ENCODE measurements around the gene IL1RAP.

IL1RAP gene

DNA sequence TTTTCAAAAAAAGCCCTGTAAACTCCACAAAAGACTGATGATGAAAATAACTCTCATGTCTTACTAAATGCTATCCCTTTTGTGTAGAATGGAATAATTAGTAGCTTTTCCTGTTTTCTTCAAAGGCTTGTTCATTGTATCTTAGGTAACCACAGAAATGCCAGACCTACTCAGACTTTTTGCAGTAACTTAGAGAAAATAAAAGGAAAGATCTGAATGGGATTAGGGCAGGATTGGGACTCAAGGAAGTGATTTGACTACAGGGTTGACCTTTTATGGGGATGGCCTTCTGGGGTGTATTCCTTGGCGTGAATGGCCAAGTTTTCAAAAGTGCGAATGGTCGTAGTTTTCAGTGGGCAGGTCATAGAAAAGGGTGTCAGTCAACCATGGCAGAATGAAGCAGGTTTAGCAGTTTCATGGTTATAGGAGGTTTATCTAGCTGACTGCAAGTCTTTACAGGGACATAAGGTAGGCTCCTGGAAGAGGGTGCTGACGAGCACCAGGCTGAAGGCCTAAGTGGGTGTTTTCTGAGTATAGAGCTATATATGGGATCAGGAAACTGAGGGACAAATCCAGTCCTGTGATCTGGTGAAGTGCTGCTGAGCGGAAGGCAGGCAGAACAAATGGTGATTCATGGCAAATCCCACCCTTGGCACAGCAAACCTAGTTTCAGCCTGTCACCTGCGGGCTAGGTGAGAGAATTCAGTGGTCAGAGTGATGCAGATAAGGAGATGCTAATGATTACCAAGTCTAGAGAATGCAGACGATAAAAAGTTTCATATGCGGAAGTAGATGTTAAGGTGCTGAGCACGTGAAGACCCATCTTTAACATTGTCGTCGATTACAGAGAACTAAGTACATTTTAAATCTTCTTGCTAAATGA is 46.4 kb downstream of the IL1RAP start:
- in situ Hi-C loops (cut with MboI; ENCODE audit: low pct_unique_long_range_greater_than_20kb, low sequenced_read_pairs, unreplicated experiment) = no loop called here
- TF ChIP-seq, protein P1, sequence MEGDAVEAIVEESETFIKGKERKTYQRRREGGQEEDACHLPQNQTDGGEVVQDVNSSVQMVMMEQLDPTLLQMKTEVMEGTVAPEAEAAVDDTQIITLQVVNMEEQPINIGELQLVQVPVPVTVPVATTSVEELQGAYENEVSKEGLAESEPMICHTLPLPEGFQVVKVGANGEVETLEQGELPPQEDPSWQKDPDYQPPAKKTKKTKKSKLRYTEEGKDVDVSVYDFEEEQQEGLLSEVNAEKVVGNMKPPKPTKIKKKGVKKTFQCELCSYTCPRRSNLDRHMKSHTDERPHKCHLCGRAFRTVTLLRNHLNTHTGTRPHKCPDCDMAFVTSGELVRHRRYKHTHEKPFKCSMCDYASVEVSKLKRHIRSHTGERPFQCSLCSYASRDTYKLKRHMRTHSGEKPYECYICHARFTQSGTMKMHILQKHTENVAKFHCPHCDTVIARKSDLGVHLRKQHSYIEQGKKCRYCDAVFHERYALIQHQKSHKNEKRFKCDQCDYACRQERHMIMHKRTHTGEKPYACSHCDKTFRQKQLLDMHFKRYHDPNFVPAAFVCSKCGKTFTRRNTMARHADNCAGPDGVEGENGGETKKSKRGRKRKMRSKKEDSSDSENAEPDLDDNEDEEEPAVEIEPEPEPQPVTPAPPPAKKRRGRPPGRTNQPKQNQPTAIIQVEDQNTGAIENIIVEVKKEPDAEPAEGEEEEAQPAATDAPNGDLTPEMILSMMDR (IDR thresholded peaks at IDR 0.05; ENCODE audit: extremely low read depth, insufficient read depth, missing control alignments) = no peak
- DNase-seq (ENCODE audit: low spot score) = no peak

DNA sequence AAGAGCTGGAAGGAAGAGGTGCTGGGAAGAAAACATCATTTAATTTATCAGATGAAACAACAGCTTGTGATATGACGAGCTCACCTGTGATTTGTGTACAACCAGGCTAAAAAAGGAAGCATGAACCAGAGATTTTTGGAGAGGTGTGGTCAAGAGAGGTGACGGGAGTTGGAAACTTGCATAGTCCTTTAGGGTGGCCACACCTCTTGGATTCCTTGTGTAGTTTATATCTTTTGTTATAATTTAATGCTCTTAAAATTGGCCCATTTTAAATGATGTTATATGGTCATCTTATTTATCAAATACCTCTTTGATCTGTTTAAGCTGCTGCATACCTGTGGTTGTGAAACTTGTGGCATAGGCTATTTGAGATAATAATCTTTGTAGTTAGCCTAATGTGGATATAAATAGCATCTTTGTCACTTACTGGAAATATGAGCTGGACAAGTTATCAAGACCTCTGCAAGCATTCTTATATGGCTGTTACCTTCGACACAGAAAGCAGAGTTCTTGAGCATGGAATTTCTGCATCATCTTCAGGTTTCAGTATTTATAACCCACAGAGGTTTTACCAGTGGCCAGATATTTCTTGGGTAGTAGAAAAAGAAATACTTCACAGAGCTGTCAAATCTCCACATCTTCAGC is 49.1 kb downstream of the IL1RAP start:
- TF ChIP-seq, protein P1 (IDR thresholded peaks at IDR 0.05; ENCODE audit: extremely low read depth, insufficient read depth, missing control alignments) = no peak
- in situ Hi-C loops (cut with MboI; ENCODE audit: low pct_unique_long_range_greater_than_20kb, low sequenced_read_pairs, unreplicated experiment) = no loop called here
- no peak for DNase-seq (ENCODE audit: low spot score)

DNA sequence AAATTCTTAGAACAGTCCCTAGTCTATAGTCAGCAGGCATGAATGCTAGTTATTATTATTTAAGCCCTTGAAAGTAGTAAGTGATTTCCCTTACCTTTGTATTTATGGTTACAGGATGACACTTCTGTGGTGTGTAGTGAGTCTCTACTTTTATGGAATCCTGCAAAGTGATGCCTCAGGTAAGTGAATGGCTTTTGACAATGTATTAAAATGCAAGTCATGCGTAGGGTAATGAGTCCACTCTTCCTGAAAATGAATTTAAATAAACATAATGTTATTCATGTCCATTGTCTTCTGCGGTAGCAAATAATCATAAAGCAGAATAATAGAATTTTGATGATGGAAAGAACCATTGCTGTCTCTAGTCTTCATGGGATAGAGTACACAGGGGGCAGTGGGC is 50.3 kb downstream of the IL1RAP start:
- TF ChIP-seq, protein P1 (IDR thresholded peaks at IDR 0.05; ENCODE audit: extremely low read depth, insufficient read depth, missing control alignments) = no peak
- in situ Hi-C loops (cut with MboI; ENCODE audit: low pct_unique_long_range_greater_than_20kb, low sequenced_read_pairs, unreplicated experiment) = no loop called here
- no peak for DNase-seq (ENCODE audit: low spot score)

DNA sequence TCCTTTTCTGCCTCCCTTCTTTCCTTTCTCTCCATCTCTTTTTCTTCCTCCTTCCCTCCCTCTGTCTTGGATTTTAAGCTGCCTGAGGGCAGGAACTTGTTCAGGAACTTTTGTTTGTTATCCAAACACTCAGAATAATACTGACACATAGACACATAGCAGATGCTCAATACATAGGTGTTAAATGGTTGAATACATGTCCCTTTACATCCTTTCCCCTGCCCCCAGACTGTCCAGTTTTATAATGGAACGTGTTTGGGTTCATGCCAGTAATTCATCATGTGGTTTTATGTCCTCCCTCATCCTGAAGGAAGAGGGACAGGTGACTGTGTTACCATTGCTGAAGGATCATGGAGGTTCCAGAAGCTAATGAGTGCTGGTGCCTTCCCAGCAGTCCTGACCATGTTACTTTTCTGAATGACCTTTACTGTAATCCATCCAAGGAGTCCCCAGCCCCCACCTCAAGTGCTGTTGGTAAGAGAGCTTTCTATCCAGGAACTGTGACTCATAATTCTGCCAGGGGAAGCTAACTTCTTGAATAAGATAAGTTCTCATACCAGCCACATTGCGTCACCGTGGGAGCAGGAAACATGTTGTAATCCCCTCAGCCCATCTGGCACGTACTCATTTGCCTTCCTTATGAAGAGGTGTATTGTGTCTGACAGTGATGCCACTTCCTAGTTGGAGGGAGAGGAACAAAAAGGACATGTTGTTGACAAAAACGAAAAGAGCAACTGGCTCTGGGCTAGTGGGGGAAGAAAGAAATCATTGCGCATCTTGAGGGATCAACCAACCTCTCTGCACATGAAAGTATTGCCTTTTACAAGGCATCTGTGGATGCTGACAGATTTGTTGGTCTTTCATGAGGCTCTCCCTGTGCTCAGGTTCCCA is 52.4 kb downstream of the IL1RAP start:
- no peak for DNase-seq (ENCODE audit: low spot score)
- in situ Hi-C loops (cut with MboI; ENCODE audit: low pct_unique_long_range_greater_than_20kb, low sequenced_read_pairs, unreplicated experiment) = no loop called here
- TF ChIP-seq, protein P1 (IDR thresholded peaks at IDR 0.05; ENCODE audit: extremely low read depth, insufficient read depth, missing control alignments) = no peak

DNA sequence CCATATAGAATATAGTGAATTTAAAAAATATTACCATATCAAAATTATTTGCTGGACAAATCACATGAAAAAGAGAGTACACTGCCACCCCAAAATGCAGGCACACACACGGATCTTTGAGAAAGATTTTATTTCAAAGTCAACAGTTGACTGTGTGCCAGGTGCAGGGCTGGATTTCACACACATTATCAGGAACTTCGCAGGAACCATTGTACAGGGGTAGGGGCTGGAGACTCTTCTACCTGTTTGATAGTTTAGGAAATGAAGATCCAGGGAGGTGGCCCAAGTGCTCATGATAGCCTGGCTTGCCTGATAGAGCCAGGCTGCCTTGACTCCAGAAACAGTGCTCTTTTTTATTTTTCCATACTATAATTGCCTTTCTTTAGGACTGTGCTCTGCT is 54.2 kb downstream of the IL1RAP start:
- DNase-seq (ENCODE audit: low spot score) = no peak
- TF ChIP-seq, protein P1 (IDR thresholded peaks at IDR 0.05; ENCODE audit: extremely low read depth, insufficient read depth, missing control alignments) = no peak
- in situ Hi-C loops (cut with MboI; ENCODE audit: low pct_unique_long_range_greater_than_20kb, low sequenced_read_pairs, unreplicated experiment) = no loop called here

DNA sequence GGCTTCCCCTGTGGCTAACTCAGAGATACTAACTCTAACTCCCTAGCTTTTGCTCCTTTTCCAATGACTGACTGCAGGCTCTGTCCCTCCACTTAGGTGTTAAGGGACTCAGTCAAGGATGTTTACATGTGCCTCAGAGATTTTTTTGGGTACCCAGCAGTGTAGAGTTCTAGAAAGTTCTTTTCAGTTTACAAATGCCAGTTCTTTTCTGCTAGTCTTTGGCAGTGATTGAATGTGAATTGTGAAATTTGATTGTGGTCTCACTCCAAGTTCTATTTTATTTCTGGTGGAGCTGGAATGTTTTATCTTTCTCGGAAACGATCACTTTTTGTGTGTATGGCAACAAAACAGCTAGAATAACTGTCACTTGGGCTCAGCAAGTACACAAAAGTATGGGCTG is 60.6 kb downstream of the IL1RAP start:
- TF ChIP-seq, protein P1 (IDR thresholded peaks at IDR 0.05; ENCODE audit: extremely low read depth, insufficient read depth, missing control alignments) = no peak
- DNase-seq (ENCODE audit: low spot score) = no peak
- in situ Hi-C loops (cut with MboI; ENCODE audit: low pct_unique_long_range_greater_than_20kb, low sequenced_read_pairs, unreplicated experiment) = no loop called here
